NCI-H2029 (cell line): ENCODE data around the gene MICALL2.

Source experiments
- DNase-seq: peaks from one replicate; lab custom pipeline; 2025; lab: John Stamatoyannopoulos, UW

Gene MICALL2

DNA sequence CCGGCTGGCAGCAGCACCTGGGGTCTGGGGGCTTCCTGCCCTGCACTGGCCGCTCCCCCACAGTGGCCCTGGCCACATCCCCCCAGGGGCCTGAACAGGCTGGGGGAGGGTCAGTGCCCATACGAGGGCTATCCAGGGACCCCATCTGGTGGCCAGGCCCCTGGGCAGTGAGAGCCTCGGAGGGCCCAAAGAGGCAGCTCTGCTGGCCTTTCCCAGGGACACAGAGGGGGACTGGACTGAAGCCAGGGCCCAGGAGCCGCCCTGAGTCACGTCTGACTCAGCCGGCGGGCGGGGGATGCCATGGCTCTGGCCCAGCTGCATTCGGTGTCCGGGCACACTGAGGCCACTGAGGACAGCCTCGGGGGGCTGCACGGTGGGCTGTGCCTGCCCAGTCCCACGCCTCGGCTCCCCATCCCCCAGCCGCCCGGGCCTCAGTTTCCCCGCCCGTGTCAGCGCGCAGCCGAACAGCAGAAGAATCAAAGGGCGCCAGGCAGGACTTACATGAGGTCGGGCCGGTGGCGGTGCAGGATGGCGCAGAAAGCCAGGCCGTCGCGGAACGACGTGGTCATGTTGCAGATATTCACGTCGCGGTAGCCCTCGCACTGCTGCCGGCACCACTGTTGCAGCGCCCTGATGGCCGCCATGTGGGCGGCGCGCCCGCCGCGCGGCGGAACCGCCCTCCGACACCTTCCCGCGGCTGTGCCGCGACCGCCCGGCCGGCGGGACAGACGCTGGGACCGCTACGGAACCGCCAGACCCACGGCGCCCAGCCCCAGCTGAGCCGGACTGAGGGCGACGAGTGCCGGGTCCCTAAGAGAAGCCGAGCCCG lies at the start of gene MICALL2:
Gene MICALL2, minus strand, starts transcription at position 788 of the 829 bp plus-strand sequence. Its CDS starts 144 bp downstream, at position 644.
- peak; percentile 40 for DNase-seq

DNA sequence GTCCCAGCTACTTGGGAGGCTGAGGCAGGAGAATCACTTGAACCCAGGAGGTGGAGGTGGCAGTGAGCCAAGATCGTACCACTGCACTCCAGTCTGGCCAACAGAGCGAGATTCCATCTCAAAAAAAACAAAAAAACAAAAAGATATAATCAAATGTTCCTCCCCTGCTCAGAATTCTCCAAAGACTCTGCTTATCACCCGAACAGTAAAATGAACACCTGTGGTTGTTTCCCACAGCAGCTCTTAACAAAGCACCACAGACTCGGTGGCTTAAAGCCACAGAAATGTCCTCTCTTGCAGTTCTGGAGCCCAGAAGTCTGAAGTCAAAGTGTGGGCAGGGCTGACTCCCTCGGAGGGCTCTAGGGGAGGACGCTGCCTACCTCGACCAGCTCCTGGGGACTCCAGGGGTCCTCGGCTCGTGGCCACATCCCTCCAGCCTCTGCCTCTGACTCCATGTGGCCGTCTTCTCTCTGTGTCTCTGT lies 49.0 kb upstream of the MICALL2 start:
- no peak for DNase-seq

DNA sequence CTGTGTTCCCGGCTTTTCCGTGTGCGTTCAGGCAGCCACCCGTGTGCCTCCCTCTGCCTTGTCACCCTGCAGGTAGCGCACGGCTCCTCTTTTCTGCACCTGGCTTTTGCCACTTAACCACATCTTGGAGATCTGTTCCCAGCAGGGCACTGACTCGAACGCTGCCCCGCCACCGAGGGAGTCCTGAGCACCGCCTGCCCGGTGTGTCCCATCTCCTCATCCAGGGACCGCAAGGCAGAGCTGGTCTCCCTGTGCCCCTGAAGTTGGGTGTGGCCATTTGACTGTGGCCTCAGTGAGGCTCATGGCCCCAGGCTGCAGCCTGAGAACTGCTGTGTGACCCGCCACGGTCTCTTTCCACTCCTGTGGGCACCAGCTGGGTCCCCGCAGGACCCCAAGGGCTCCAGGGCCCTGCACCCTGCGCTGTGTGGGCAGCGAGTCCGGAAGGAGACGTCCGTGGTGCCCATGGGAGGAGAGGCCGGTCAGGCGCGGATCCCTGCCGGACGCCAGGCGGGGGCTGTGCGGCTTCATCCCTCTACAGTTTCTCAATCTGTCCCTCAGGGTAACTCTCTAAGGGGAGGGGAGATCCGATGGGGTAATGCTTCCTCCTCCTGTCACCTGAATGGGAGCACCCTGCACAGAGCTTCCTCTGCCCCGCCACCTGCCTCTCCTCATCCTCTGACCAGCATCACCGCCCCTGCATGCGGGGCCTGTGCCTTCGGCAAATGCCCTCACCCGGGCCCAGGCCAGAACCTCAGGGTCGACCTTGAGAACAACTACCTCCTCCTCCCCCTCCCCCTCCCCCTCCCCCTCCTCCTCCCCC lies 46.7 kb upstream of the MICALL2 start:
- DNase-seq, result no peak

DNA sequence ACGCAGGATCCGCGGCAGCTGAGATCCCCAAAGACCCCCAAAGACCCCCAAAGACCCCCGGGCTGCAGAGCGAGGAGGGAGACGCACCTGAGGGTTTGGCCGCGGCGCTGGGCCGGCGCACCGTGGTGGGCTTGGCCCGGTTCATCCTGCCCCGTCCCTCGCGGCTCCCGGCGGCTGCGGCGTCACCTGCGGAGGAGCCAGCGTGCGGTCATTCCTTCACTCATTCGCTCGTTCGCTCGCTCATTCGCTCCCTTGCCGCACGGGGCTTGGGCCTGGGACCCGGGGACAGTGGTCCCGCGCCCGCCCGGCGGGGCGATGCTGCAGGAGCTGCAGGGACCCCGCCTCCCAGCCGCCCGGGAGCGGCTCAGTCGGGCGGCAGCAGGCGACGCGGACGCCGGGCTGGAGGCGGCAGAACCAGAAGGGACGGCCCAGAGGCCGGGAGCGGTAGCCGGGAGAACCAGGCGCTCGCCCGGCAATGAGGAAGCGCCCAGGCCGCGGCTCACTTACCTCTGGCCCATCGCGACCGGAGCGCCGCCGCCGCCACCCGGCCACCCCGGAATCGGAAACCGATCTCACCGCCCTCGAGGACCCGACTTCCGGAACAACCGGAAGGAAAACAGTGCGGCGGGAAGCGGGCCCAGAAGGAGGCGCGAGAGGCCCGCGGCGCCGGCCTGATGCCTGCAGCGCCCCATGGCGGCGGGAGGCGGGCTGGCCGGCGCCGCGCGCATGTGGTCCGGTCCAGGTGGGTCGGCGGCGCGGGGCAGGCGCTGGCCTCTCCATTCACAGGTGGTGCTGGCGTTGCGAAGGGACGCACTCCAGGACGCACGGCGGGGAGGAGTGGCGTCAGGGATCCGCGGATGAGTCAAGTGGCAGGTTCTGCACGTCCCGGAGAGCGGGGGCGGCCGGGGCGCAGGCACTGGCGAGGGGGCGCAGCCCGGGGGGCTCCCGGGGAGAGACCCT lies 44.8 kb upstream of the MICALL2 start, which contains the start of gene INTS1:
Gene INTS1, minus strand, starts transcription at position 574 of the 960 bp plus-strand sequence. Its CDS starts 429 bp downstream, at position 145.
- peak; percentile 93 for DNase-seq

DNA sequence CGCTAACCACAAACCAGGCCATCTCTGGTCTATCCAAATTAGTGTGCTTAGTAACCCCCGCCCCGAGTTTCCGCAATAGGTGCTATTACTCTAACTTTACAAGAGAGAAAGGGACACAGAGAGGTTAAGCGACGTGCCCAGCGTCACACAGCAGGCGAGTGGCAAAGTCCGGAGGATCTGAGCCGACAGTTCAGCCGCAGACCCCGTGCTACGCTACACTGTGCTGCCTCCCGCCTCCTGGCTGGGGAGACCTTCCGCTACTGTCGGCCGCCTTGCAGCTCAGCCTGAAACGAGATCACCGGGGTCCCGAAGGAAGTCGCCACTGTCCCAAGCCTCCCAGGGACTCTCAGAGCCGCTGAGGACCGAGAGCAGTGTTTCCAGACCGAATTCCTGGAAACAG lies 44.1 kb upstream of the MICALL2 start:
- DNase-seq, result no peak

DNA sequence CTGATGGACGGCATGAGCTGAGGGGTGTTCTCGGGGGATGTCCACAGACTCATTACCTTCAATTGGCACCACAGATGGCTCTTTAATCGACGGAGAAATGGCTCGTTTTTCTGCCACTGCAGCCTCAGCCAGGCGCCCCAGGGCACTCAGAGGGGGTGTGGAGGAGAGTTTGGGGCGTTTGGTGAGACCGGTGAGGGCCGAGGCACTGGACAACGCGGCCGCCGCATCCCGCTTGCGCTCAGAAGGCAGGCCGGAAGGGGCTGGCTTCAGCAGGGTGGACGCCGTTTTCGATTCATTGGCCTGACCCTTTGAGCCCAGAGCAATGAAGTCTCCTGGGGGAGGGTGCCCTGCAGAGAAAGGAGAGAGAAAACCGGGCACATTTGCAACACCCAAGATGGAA lies 43.6 kb upstream of the MICALL2 start:
- DNase-seq, result no peak

DNA sequence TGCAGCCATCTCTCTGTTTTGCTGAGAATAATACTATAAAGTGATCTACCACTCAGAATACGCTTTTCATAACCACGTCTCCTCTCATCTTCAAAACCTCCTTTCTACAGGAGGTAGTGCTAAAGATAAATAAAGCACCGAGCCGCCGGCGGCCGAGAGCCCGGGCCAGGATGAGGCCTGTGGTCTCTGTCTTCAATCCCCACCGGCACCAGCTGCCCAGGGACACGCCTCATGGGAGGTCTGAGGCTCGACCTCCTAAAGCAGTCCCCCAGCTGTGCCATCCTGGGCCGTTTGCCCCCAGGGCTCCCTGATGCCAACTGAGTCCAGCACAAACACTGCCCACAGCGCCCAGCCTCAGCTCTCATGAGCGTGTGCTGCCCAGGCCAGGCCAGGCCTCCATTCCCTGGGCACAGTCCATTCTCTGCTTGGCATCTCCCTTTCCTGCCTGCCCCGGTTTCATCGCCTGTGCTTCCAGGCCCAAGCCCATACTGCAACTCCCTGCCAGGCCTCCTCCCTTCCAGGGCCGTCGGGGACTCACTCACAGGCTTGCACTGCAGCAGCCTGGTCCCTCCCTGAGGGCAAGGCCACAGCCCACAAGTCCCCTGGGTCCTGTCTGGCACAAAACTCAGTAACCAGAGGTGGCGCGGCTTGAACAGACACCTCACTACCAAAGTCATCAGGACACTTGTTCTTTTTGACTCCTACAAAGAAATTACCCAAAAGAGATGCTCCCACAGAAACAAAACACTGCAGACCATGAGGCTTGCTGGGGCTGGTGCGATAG lies 42.4 kb upstream of the MICALL2 start:
- DNase-seq, result no peak

DNA sequence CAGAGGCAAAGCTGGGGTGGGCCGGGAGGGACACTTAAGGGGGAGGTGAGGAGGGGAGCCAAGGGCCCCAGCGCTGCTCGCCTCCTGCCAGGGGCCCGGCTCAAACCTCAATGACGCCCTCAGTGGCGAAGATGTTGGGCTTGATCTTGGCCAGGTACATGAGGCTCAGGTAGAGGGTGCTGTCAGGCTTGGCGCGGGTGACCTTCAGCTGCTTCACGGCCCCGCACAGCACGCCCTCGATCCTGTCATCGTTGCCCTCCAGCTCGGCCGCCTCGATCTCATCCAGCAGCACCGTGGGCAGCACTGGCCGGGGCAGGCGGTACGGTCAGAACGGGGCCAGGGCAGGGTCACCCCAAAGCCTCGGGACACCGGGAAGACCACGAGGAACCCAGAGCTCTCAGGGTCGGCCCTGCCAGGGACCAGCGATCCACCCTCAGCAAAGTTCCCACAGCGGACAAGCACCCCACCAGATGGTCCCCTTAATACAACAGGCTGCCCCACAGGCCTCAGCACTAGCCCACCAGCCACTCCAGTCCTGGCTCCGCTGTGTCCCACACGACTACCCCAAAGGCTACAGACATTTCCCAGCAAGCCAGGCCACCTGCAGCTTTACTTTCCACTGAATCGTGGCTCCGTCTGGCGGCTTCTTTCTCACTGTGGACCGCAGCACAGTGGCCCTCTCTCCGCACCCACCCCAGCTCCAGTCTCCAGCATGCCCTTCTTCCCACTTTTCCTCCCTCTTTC lies 41.0 kb upstream of the MICALL2 start:
- DNase-seq, result no peak

DNA sequence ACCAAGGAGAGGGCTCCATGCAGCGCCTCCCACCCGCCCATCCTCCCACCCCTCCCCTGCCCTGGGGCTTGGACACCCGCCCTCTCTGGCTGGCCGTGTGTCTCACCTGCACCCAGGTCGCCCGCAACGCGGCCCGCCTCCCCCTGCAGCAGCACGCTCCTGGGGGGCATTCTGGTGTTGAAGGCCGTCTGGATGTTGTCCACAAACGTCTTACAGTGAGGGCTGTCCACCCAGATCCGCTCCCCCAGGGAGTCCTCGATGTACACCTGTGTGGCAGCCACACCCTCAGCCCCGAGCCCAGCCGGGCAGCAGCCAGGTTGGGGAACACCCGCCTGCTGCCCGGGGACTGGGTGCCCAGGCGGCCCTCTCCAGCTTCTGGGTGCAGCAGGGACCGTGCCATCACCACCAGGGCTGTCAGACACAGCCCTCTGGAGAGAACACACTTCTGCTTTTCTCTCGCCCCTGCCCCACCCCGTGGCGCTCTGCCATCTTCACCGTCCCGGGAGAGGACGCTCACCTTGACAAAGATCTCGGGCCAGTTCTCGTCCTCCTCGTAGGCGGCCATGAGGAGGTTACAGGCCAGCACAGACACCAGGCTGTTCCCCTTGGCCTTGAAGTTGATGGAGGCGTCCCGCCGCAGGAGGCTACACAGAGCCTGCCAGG lies 40.2 kb upstream of the MICALL2 start:
- no peak for DNase-seq

DNA sequence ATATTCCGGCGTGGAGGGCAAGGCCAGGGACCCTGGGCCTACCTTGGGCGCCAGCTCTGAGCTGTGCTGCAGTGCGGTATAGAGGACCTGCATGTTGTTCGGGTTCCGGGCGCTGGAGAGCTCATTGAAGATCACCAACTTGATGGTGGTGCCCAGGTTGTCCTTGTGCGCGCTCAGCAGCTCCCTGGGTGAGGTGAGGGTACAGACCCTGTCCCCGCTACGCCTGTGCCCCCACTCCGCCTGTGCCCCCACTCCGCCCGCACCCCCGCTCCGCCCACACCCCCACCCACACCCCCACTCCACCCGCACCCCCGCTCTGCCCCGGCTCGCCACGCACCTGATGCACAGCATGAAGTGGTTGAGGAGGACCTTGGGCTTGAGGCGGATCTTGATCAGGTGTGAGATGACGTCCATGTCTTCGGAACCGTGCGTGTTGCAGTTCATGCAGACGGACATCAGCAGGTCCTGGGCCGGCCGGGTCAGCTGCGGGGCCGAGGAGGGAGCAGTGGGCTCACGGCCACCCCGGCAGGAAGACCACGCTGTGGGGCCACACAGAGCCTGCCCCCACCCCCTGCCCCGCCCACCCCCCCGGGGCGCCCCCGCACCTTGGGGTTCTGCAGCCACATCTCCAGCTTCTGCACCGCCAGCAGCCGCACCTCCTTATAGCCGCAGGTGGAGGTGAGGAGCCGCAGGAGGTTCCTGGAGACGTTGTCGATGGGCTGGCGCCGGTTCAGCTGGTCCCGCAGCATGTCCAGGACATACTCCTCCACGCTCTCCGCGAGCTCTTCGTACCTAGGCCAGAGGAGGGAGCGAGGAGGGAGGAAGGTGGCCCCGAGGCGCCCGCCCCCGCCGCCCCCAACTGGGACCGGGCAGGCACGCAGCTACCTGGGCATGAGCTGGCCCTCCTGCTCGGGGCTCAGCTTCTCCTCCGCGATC lies 39.4 kb upstream of the MICALL2 start:
- DNase-seq, result no peak

DNA sequence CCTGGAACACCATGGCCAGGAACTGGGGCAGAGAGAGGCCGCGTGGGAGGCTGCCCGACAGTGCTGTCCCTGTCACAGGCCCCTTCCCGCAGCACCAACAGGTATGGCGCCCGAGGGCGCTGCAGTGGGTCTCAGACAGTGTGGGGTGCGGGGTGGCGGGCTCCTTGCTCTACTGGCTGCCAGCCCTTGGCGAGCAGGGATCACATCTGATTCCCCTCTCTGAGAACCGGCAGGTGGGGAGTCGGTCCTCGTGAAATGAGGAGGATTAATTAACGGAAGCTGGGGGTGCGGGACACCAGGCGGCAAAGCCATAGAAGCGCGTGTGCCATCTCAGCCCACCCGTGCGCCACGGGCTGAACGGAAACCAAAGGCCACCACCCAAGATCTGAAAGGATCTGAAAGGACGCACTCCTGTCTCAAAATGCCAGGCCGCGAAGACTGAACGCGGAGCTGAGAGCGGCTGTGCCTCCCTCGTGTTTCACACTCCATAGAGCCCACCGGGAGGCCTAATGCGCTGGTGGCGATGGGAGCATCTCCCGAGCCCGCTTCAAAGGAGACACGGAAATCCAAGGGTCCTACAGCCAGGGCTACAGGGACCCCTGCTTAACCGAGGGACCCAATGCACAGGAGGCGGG lies 38.1 kb upstream of the MICALL2 start:
- DNase-seq, result no peak

DNA sequence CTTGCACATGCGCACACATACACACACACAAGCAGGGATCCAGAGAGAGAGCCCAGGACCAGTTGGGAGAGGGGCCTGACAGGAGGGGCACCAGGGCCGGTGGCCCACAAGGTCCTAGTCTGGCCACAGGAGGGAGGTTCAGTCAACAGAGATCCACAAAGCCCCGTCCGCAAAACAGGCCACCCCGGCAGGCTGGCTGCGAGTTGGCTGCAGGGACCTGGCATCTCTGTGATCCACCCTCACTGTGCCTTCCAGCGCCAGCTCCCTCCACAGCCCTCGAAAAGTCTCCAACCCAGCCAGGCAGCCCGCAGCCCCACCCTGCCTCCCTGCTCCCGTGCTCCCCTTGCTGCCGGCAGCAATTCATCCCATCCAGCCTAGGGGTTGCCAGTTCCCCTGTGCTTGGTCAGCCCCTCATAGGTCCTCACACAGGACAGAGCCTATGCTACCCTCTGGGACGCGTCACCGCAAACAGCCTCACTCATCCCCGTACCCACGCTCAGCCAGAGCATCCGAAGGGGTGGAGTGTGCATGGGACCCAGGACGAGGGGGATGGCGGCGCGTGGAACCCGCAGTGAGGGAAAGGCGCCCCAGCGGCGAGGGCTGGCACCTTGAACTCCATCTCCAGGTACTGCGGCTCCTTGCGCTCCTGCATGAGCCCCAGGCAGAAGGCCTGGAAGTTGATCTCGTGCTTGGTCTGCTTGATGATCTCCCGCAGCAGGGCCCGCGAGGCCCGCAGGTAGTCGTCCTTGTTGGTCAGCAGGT lies 37.4 kb upstream of the MICALL2 start:
- DNase-seq, result no peak

DNA sequence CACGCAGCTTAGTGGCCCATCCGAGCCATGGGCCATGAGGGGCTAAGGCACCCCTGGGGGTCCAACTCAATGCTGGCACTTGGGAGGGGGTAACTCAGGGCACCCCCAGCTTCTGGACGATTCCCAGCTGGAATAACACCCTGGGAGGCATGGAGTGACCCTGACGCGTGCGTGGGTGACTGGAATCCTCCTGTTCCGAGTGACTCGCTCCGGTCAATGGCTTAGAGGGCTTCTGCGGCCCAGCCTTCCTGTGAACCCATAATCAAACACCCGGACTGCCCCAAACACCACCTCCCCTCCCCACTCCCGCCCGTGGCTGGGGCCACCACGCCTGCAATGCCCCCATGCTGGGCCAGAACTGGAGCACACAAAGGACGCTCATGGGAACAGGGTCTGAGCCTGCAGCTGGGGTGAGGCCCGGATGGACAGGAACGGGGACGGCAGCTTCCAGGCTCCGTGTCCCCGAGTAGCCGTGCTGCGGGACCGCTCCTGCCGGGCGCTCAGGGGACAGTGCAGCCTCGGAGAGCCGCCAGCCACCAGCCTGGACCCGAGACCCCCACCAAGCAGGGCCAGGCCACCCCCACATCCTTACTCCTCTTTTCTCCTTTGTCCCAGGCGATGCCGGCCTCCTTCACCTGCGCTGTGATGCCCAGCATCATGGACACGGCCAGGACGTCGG lies 36.4 kb upstream of the MICALL2 start:
- no peak for DNase-seq

DNA sequence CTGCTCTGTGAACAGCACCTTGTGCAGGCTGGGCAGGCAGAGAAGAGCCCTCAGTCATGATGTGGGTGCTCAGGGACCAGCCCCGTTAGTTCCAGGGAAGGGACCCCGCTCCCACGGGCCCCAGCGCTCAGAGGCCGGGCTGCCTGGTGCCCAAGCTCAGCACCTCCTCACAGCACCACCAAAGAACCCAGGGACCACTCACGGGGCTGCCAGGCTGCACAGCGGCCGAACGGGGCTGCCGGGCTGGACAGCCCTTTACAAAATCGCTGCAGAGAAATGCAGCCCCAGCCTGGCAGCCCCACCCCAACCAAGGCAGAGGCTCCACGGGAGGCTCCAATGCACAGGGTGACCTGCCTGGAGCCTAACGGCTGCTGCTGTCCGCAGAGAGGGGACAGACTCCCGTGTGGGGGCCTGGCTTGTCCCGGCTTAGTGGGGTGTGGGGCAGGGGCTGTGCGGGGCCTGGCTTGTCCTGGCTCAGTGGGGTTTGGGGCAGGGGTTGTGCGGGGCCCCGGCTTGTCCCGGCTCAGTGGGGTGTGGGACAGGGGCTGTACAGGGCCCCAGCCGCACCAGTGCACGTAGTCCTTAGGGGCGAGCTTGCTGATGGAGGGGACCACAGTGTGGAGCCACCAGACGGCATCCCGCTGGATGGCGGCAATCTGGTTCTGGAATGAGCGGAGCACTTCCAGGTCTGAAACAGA lies 35.7 kb upstream of the MICALL2 start:
- DNase-seq, result no peak

DNA sequence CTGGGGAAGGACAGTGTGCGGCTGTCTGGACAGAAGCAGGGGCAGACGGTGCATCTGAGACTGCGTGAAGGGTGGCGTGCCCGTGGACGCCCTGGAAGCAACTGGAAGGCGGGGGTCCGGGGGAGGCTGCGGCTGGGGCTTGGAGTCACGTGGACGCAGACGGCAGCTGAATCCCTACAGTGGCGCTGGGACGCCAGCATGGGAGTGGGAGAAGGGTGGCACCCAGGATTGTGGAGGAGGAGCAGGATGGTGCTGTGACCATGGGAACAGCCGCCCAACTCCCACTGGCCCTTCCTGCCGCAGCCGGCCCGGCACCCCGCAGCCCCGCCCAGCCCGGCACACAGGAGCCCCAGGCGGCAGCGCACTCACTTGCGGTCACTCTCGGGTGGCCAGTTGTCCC lies 35.2 kb upstream of the MICALL2 start:
- DNase-seq, result no peak

DNA sequence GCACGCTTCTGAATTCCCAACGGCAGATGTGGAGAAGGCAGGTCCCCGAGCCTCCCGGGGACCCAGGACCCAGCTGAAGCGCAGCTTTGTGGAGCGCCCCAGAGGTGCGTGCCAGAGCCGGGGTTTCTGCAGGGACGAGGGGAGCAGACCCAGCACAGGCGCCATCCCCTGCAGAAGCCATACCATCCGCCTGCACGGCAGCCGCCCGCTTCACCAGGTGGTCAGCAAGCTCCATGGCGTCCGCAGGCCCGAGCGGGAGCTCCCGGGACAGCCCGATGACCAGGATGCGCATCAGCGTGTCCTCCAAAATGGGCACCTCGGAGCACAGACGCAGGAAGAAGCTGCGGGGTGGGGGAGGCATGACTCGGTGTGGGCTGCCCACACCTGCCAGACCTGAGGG lies 34.3 kb upstream of the MICALL2 start:
- no peak for DNase-seq
